GM12875 (cell line): ENCODE measurements around the gene PHETA2.
"Not testable (repeated sequence)": the region's sequence is repeated elsewhere in the genome, so short reads cannot be mapped to it uniquely, and the experiment has no call there.

Experiments used
- H3K4me3 ChIP-seq: one replicate; pipeline ENCODE4 v1.5.1; 2011; ENCODE audit warnings: low read depth, low read length, control low read depth
- CTCF ChIP-seq: IDR thresholded peaks from 2 replicates; pipeline ENCODE4 v1.5.1; 2011; ENCODE audit warnings: low read depth, mild to moderate bottlenecking, control low read depth, inconsistent platforms, low read length, moderate library complexity, borderline replicate concordance; ENCODE audit not compliant: insufficient read depth

The PHETA2 gene

GRCh38 chr22:42111798-42112197, 37.8 kb downstream of the PHETA2 start:
- TF ChIP-seq CTCF = no peak
- no peak overlapping the region for H3K4me3 ChIP-seq

- not testable (repeated sequence) for H3K4me3 ChIP-seq
These were observed 38.7 kb downstream of the PHETA2 start for GRCh38 chr22:42112793-42113192.

- H3K4me3 ChIP-seq = no peak overlapping the region
- no peak for TF ChIP-seq CTCF
These were observed 40.7 kb downstream of the PHETA2 start for GRCh38 chr22:42114721-42115120.

- H3K4me3 ChIP-seq = not testable (repeated sequence)
These were observed 41.4 kb downstream of the PHETA2 start for GRCh38 chr22:42115420-42115830.

GRCh38 chr22:42116848-42117424, 42.9 kb downstream of the PHETA2 start:
- TF ChIP-seq CTCF = no peak
- no peak overlapping the region for H3K4me3 ChIP-seq

GRCh38 chr22:42120231-42121021, 46.4 kb downstream of the PHETA2 start:
- not testable (repeated sequence) for H3K4me3 ChIP-seq

GRCh38 chr22:42123529-42123928, 49.5 kb downstream of the PHETA2 start:
- not testable (repeated sequence) for H3K4me3 ChIP-seq

GRCh38 chr22:42127606-42128005, 53.6 kb downstream of the PHETA2 start:
- no peak overlapping the region for H3K4me3 ChIP-seq
- TF ChIP-seq CTCF = no peak

GRCh38 chr22:42128007-42128406, 54.0 kb downstream of the PHETA2 start:
- H3K4me3 ChIP-seq = not testable (repeated sequence)
